H9 (cell line): ENCODE results near the gene TACR2. TPM values are rescaled to one million over a fixed set of nuclear protein-coding genes. Genes with fewer than 3 reads are reported as not detected.

Source experiments
- DNase-seq: peaks from one replicate; pipeline ENCODE4 v3.0.0-alpha.2; 2017
- H2AFZ ChIP-seq: one replicate; pipeline ENCODE4 v1.6.1; 2013; ENCODE audit warnings: mild to moderate bottlenecking, low read length, control low read depth, moderate library complexity
- H2AK5ac ChIP-seq: 2 replicates; pipeline ENCODE4 v1.6.1; 2013; ENCODE audit warnings: low read length, control low read depth, mixed read lengths; ENCODE audit not compliant: insufficient read length
- H2BK120ac ChIP-seq: one replicate; pipeline ENCODE4 v1.6.1; 2013; ENCODE audit warnings: low read depth, mild to moderate bottlenecking, low read length, control low read depth, inconsistent platforms; ENCODE audit not compliant: poor library complexity, severe bottlenecking
- H2BK12ac ChIP-seq: 2 replicates; pipeline ENCODE4 v1.6.1; 2013; ENCODE audit warnings: low read length, control low read depth, mixed read lengths, low read depth; ENCODE audit not compliant: insufficient read length
- H2BK15ac ChIP-seq: 2 replicates; pipeline ENCODE4 v1.6.1; 2013; ENCODE audit warnings: low read depth, low read length, control low read depth
- H2BK20ac ChIP-seq: one replicate; pipeline ENCODE4 v1.6.1; 2013; ENCODE audit warnings: low read depth, mild to moderate bottlenecking, low read length, control low read depth, inconsistent platforms; ENCODE audit not compliant: poor library complexity, severe bottlenecking
- H2BK5ac ChIP-seq: 2 replicates; pipeline ENCODE4 v1.6.1; 2013; ENCODE audit warnings: low read length, control low read depth, mixed read lengths; ENCODE audit not compliant: insufficient read length
- H3K14ac ChIP-seq: 2 replicates; pipeline ENCODE4 v1.6.1; 2013; ENCODE audit warnings: low read length, control low read depth; ENCODE audit not compliant: insufficient read depth
- H3K18ac ChIP-seq: 2 replicates; pipeline ENCODE4 v1.6.1; 2013; ENCODE audit warnings: low read depth, mild to moderate bottlenecking, mixed read lengths, low read length, control low read depth; ENCODE audit not compliant: insufficient read length
- H3K23ac ChIP-seq: 2 replicates; pipeline ENCODE4 v1.6.1; 2013; ENCODE audit warnings: low read length, control low read depth, mixed read lengths, low read depth; ENCODE audit not compliant: insufficient read length
- H3K23me2 ChIP-seq: 2 replicates; pipeline ENCODE4 v1.6.1; 2013; ENCODE audit warnings: low read depth, mild to moderate bottlenecking, mixed read lengths, low read length, control low read depth; ENCODE audit not compliant: insufficient read length, poor library complexity, severe bottlenecking
- H3K27ac ChIP-seq: 2 replicates; pipeline ENCODE4 v1.5.1; 2013; ENCODE audit warnings: low read length, control low read depth, mixed read lengths, low read depth; ENCODE audit not compliant: insufficient read length
- H3K27me3 ChIP-seq: 2 replicates; pipeline ENCODE4 v1.6.1; 2013; ENCODE audit warnings: low read length, control low read depth, inconsistent platforms; ENCODE audit not compliant: insufficient read depth
- H3K4ac ChIP-seq: 2 replicates; pipeline ENCODE4 v1.6.1; 2013; ENCODE audit warnings: low read depth, mild to moderate bottlenecking, control low read depth, inconsistent platforms, low read length, moderate library complexity
- H3K4me1 ChIP-seq: 2 replicates; pipeline ENCODE4 v1.6.1; 2013; ENCODE audit warnings: low read length, control low read depth, inconsistent platforms; ENCODE audit not compliant: insufficient read depth
- H3K4me2 ChIP-seq: 2 replicates; pipeline ENCODE4 v1.6.1; 2013; ENCODE audit warnings: low read length, control low read depth, mixed read lengths; ENCODE audit not compliant: insufficient read length, insufficient read depth
- H3K56ac ChIP-seq: 2 replicates; pipeline ENCODE4 v1.6.1; 2013; ENCODE audit warnings: low read depth, mild to moderate bottlenecking, mixed read lengths, low read length, control low read depth; ENCODE audit not compliant: insufficient read length
- H3K79me1 ChIP-seq: 2 replicates; pipeline ENCODE4 v1.6.1; 2013; ENCODE audit warnings: low read depth, mild to moderate bottlenecking, moderate library complexity, low read length, control low read depth, inconsistent platforms; ENCODE audit not compliant: insufficient read depth, poor library complexity, severe bottlenecking
- H3K79me2 ChIP-seq: 2 replicates; pipeline ENCODE4 v1.6.1; 2013; ENCODE audit warnings: low read length, control low read depth, inconsistent platforms; ENCODE audit not compliant: insufficient read depth
- H3K9ac ChIP-seq: 2 replicates; pipeline ENCODE4 v1.6.1; 2013; ENCODE audit warnings: low read length, control low read depth, mixed read lengths; ENCODE audit not compliant: insufficient read length; ENCODE audit errors: extremely low read depth
- H3K9me3 ChIP-seq: one replicate; pipeline ENCODE4 v1.6.1; 2013; ENCODE audit warnings: low read depth, low read length, inconsistent platforms; ENCODE audit not compliant: control insufficient read depth
- H3T11ph ChIP-seq: one replicate; pipeline ENCODE4 v1.6.1; 2013; ENCODE audit warnings: mild to moderate bottlenecking, low read length, control low read depth, inconsistent platforms
- H4K20me1 ChIP-seq: one replicate; pipeline ENCODE4 v1.6.1; 2013; ENCODE audit not compliant: control insufficient read depth, insufficient read length, insufficient read depth
- H4K5ac ChIP-seq: 2 replicates; pipeline ENCODE4 v1.6.1; 2013; ENCODE audit warnings: low read depth, mild to moderate bottlenecking, mixed read lengths, low read length, control low read depth; ENCODE audit not compliant: insufficient read length
- H4K8ac ChIP-seq: replicated peaks from 2 replicates; pipeline ENCODE4 v1.6.1; 2013; ENCODE audit warnings: low read length, control low read depth, mixed read lengths, low read depth; ENCODE audit not compliant: insufficient read length
- H4K91ac ChIP-seq: 2 replicates; pipeline ENCODE4 v1.6.1; 2013; ENCODE audit warnings: low read depth, mild to moderate bottlenecking, moderate library complexity, mixed read lengths, low read length, control low read depth; ENCODE audit not compliant: insufficient read length
- H3K27ac Mint-ChIP-seq, 3 experiments: 2 replicates in 2 of 3; 3 replicates in 1 of 3; pipeline ENCODE4 v1.8.0; 2020 to 2021; ENCODE audit warnings: mixed read lengths in 3 of 3, mild to moderate bottlenecking in 1 of 3, moderate library complexity in 1 of 3
- H3K27me3 Mint-ChIP-seq: 2 replicates; pipeline ENCODE4 v1.8.0; 2021; ENCODE audit warnings: low read depth, mild to moderate bottlenecking, moderate library complexity, mixed read lengths
- H3K36me3 Mint-ChIP-seq, 3 experiments: 2 replicates in 2 of 3; 3 replicates in 1 of 3; pipeline ENCODE4 v1.8.0; 2020 to 2021; ENCODE audit warnings: low read depth in 3 of 3, mixed read lengths in 3 of 3; ENCODE audit not compliant: insufficient read depth in 1 of 3
- H3K4me1 Mint-ChIP-seq, 2 experiments: 2 replicates each; pipeline ENCODE4 v1.8.0; 2020; ENCODE audit warnings: mixed read lengths in 2 of 2
- H3K4me3 Mint-ChIP-seq, 2 experiments: 2 replicates in 1 of 2; 3 replicates in 1 of 2; pipeline ENCODE4 v1.8.0; 2020 to 2021; ENCODE audit warnings: mild to moderate bottlenecking in 2 of 2, mixed read lengths in 2 of 2, moderate library complexity in 1 of 2
- H3K9me3 Mint-ChIP-seq, 2 experiments: 2 replicates in 1 of 2; 3 replicates in 1 of 2; pipeline ENCODE4 v1.8.0; 2020; ENCODE audit warnings: mild to moderate bottlenecking in 2 of 2, mixed read lengths in 2 of 2, moderate library complexity in 1 of 2
- WGBS: extraction: QIAGEN DNeasy Blood & Tissue Kit; methylation state at CpG from one replicate; pipeline ENCODE4 v1.1.7; 2013; ENCODE audit warnings: missing lambda C conversion rate, low lambda C conversion rate, mixed read lengths; ENCODE audit not compliant: insufficient read length; ENCODE audit errors: extremely low coverage; 5-methylcytosine and 5-hydroxymethylcytosine counted together
- total RNA-seq: library from RNA; stranded (reverse); gene quantifications from 2 replicates; pipeline ENCODE4 v1.2.1, GENCODE V29; 2021
- TF ChIP-seq, protein P1 (sequence below): fragments of 200-600 bp; sonication (generic); conservative IDR thresholded peaks from 3 replicates; pipeline ENCODE4 v1.8.0; 2021; ENCODE audit warnings: antibody characterized with exemption, mild to moderate bottlenecking

TACR2 gene
- total RNA-seq, 1 experiment from 2014 or later, result not detected

DNA sequence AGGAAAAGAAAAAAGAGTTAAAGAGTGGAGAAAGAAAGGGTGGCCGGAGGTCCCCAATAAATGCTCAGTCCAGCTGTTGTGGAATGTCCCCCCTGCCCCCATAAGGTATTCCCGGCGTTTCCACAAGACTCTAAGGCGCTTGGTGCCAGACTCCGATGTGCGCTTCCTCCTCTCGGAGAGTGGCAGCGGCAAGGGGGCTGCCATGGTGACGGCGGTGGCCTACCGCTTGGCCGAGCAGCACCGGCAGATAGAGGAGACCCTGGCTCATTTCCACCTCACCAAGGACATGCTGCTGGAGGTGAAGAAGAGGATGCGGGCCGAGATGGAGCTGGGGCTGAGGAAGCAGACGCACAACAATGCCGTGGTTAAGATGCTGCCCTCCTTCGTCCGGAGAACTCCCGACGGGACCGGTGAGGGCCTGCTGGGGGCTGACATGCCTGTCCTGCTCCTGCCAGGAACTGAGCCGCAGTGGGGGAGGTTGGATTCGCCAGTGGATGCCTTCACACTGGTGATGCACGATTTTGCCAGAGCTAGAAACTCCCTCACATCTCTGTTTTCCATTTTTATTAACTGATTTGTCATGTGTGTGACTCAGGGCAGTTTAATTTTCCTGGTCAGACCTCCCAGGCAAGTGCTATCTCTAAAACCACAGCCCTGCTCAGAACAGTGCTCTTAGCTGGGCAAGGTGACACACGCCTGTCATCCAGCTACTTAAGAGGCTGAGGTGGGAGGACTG lies 34.2 kb downstream of the TACR2 start:
- H2BK5ac ChIP-seq, result no peak overlapping the region
- no peak overlapping the region for H3K4me2 ChIP-seq
- H3K4me1 ChIP-seq, result no peaks in the 10 kb centered on the region
- Mint-ChIP-seq H3K27me3 (no peaks in the 10 kb centered on the region), H3K4me3 (no peak overlapping the region), H3K36me3 (peaks cover 64 to 81% (median 76%) of the 10 kb centered on the region in 3 experiments; a peak in 6 of 7 replicates), H3K4me1 (peaks cover 7 to 8% of the 10 kb centered on the region in 2 experiments; a peak in 3 of 4 replicates), H3K9me3 (no peaks in the 10 kb centered on the region), H3K27ac (peak overlapping the region in 2 of 3 experiments; percentile 49 to 76; a peak in 3 of 7 replicates)
- no peak overlapping the region for H3K14ac ChIP-seq
- H4K91ac ChIP-seq, result no peak overlapping the region
- no peak overlapping the region for H3K56ac ChIP-seq
- H2BK12ac ChIP-seq, result no peak overlapping the region
- no peak overlapping the region for H3K18ac ChIP-seq
- H2AK5ac ChIP-seq, result no peak overlapping the region
- no peak overlapping the region for H3K4ac ChIP-seq
- no peak overlapping the region for H3T11ph ChIP-seq
- DNase-seq, result no peak
- H2AFZ ChIP-seq, result no peak overlapping the region
- H3K9ac ChIP-seq, result no peak overlapping the region
- no peaks in the 10 kb centered on the region for H3K79me1 ChIP-seq
- H4K8ac ChIP-seq, result no peak overlapping the region
- H2BK120ac ChIP-seq, result no peak overlapping the region
- no peak overlapping the region for H3K23ac ChIP-seq
- no peak overlapping the region for H2BK20ac ChIP-seq
- no peaks in the 10 kb centered on the region for H3K9me3 ChIP-seq
- H3K27me3 ChIP-seq, result no peaks in the 10 kb centered on the region
- H2BK15ac ChIP-seq, result no peak overlapping the region
- TF ChIP-seq, protein P1, sequence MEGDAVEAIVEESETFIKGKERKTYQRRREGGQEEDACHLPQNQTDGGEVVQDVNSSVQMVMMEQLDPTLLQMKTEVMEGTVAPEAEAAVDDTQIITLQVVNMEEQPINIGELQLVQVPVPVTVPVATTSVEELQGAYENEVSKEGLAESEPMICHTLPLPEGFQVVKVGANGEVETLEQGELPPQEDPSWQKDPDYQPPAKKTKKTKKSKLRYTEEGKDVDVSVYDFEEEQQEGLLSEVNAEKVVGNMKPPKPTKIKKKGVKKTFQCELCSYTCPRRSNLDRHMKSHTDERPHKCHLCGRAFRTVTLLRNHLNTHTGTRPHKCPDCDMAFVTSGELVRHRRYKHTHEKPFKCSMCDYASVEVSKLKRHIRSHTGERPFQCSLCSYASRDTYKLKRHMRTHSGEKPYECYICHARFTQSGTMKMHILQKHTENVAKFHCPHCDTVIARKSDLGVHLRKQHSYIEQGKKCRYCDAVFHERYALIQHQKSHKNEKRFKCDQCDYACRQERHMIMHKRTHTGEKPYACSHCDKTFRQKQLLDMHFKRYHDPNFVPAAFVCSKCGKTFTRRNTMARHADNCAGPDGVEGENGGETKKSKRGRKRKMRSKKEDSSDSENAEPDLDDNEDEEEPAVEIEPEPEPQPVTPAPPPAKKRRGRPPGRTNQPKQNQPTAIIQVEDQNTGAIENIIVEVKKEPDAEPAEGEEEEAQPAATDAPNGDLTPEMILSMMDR, result no peak
- no peaks in the 10 kb centered on the region for H4K20me1 ChIP-seq
- no peak overlapping the region for H3K27ac ChIP-seq
- WGBS, result no CpG with 5 or more reads among the region's 26 CpGs
- H3K23me2 ChIP-seq, result no peaks in the 10 kb centered on the region
- no peak overlapping the region for H4K5ac ChIP-seq
- no peaks in the 10 kb centered on the region for H3K79me2 ChIP-seq
